Inferior parietal cortex (tissue), 1 donor: Measurements from ENCODE around the gene C6orf15.
"Not testable (repeated sequence)": the region's sequence is repeated elsewhere in the genome, so short reads cannot be mapped to it uniquely, and the experiment has no call there.

Experiments used
- DNase-seq: peaks from one replicate; pipeline ENCODE4 v3.0.0-alpha.2; 2016; ENCODE audit errors: extremely low spot score

C6orf15 gene

GRCh38 chr6:31068669-31069340, 43.6 kb downstream of the C6orf15 start:
- DNase-seq, result peak; percentile 94

- DNase-seq, result not testable (repeated sequence)
Observed at GRCh38 chr6:31067891-31068668, 44.3 kb downstream of the C6orf15 start.

GRCh38 chr6:31067028-31067427, 45.3 kb downstream of the C6orf15 start:
- not testable (repeated sequence) for DNase-seq

GRCh38 chr6:31065556-31065955, 46.8 kb downstream of the C6orf15 start:
- DNase-seq, result no peak

GRCh38 chr6:31063906-31064435, 48.4 kb downstream of the C6orf15 start:
- DNase-seq, result no peak
